HEK293 (cell line): ENCODE data around the gene PANX1.

Source experiments
- CTCF ChIA-PET: fragments of 350-600 bp; formaldehyde crosslinking; extraction: SDS; loops from one replicate; lab custom pipeline; 2021; ENCODE audit warnings: antibody characterized with exemption; lab: Yijun Ruan, JAX
- POLR2A ChIA-PET: fragments of 300-600 bp; formaldehyde crosslinking; extraction: SDS; loops from one replicate; lab custom pipeline; 2020; ENCODE audit warnings: antibody characterized with exemption, inconsistent platforms; lab: Yijun Ruan, JAX
- H3K27ac ChIP-seq: fragments of 200-500 bp; sonication (Bioruptor generic); 2 replicates; pipeline ENCODE4 v1.5.1; 2014; ENCODE audit warnings: low read depth, low read length, control low read depth, inconsistent platforms; ENCODE audit errors: extremely low read depth
- H3K36me3 ChIP-seq, 2 experiments: fragments of 200-500 bp in 1 of 2; sonication (Bioruptor generic) in 1 of 2; 1 replicate in 1 of 2; 2 replicates in 1 of 2; pipeline ENCODE4 v1.5.1; 2014 to 2017; ENCODE audit warnings: inconsistent platforms in 2 of 2, low read length in 2 of 2; ENCODE audit not compliant: control insufficient read depth in 2 of 2, insufficient read depth in 1 of 2
- H3K4me1 ChIP-seq: fragments of 200-500 bp; sonication (Bioruptor generic); 2 replicates; pipeline ENCODE4 v1.5.1; 2014; ENCODE audit warnings: mild to moderate bottlenecking, low read length, inconsistent platforms; ENCODE audit not compliant: control insufficient read depth, insufficient read depth
- H3K4me3 ChIP-seq: 2 replicates; pipeline ENCODE4 v1.5.1; 2011; ENCODE audit warnings: low read depth, mild to moderate bottlenecking, control low read depth, low read length, moderate library complexity
- H3K9me3 ChIP-seq: fragments of 200-500 bp; sonication (Bioruptor generic); 2 replicates; pipeline ENCODE4 v1.5.1; 2014; ENCODE audit warnings: low read depth, low read length, inconsistent platforms; ENCODE audit not compliant: control insufficient read depth, insufficient read depth
- CTCF ChIP-seq: fragments of 450-650 bp; formaldehyde crosslinking; IDR thresholded peaks from 2 replicates; pipeline ENCODE4 v1.5.1; 2016; ENCODE audit warnings: missing biosample characterization, missing genetic modification characterization
- FEZF1 ChIP-seq: fragments of 450-650 bp; formaldehyde crosslinking; IDR thresholded peaks from 2 replicates; pipeline ENCODE4 v1.5.1; 2016; ENCODE audit warnings: missing biosample characterization, missing genetic modification characterization
- GLI4 ChIP-seq: fragments of 450-650 bp; formaldehyde crosslinking; IDR thresholded peaks from 2 replicates; pipeline ENCODE4 v1.5.1; 2016; ENCODE audit warnings: missing biosample characterization, missing genetic modification characterization
- GLIS1 ChIP-seq: fragments of 450-650 bp; formaldehyde crosslinking; IDR thresholded peaks from 2 replicates; pipeline ENCODE4 v1.5.1; 2016; ENCODE audit warnings: missing biosample characterization, missing genetic modification characterization
- HIC1 ChIP-seq: fragments of 450-650 bp; formaldehyde crosslinking; IDR thresholded peaks from 2 replicates; pipeline ENCODE4 v1.5.1; 2016; ENCODE audit warnings: missing biosample characterization, missing genetic modification characterization
- MZF1 ChIP-seq: fragments of 450-650 bp; formaldehyde crosslinking; IDR thresholded peaks from 2 replicates; pipeline ENCODE4 v1.5.1; 2017; ENCODE audit warnings: missing biosample characterization, missing genetic modification characterization, borderline replicate concordance
- PRDM10 ChIP-seq: fragments of 450-650 bp; formaldehyde crosslinking; IDR thresholded peaks from 2 replicates; pipeline ENCODE4 v1.5.1; 2016; ENCODE audit warnings: missing biosample characterization, missing genetic modification characterization
- SCRT1 ChIP-seq: fragments of 450-650 bp; formaldehyde crosslinking; IDR thresholded peaks from 2 replicates; pipeline ENCODE4 v1.5.1; 2016; ENCODE audit warnings: missing biosample characterization, missing genetic modification characterization, borderline replicate concordance
- SCRT2 ChIP-seq: fragments of 450-650 bp; formaldehyde crosslinking; IDR thresholded peaks from 2 replicates; pipeline ENCODE4 v1.5.1; 2016; ENCODE audit warnings: missing biosample characterization, missing genetic modification characterization
- SP7 ChIP-seq: fragments of 450-650 bp; formaldehyde crosslinking; IDR thresholded peaks from 2 replicates; pipeline ENCODE4 v1.5.1; 2016; ENCODE audit warnings: missing biosample characterization, missing genetic modification characterization
- ZBTB17 ChIP-seq: fragments of 450-650 bp; formaldehyde crosslinking; IDR thresholded peaks from 2 replicates; pipeline ENCODE4 v1.5.1; 2016; ENCODE audit warnings: missing biosample characterization, missing genetic modification characterization
- ZBTB6 ChIP-seq: fragments of 450-650 bp; formaldehyde crosslinking; IDR thresholded peaks from 2 replicates; pipeline ENCODE4 v1.5.1; 2017; ENCODE audit warnings: missing biosample characterization, missing genetic modification characterization
- ZIC2 ChIP-seq: fragments of 450-650 bp; formaldehyde crosslinking; IDR thresholded peaks from 2 replicates; pipeline ENCODE4 v1.5.1; 2016; ENCODE audit warnings: missing biosample characterization, missing genetic modification characterization
- ZNF114 ChIP-seq: fragments of 450-650 bp; formaldehyde crosslinking; IDR thresholded peaks from 2 replicates; pipeline ENCODE4 v1.5.0; 2017; ENCODE audit warnings: missing biosample characterization, missing genetic modification characterization
- ZNF239 ChIP-seq: fragments of 450-650 bp; formaldehyde crosslinking; IDR thresholded peaks from 2 replicates; pipeline ENCODE4 v1.5.1; 2016; ENCODE audit warnings: missing biosample characterization, missing genetic modification characterization
- ZNF24 ChIP-seq: fragments of 450-650 bp; formaldehyde crosslinking; IDR thresholded peaks from 2 replicates; pipeline ENCODE4 v1.5.1; 2016; ENCODE audit warnings: missing biosample characterization, missing genetic modification characterization
- ZNF292 ChIP-seq: fragments of 450-650 bp; formaldehyde crosslinking; IDR thresholded peaks from 2 replicates; pipeline ENCODE4 v1.5.1; 2016; ENCODE audit warnings: low read depth, missing biosample characterization, missing genetic modification characterization, borderline replicate concordance
- ZNF37A ChIP-seq: fragments of 450-650 bp; IDR thresholded peaks from 2 replicates; pipeline ENCODE4 v1.5.1; 2018; ENCODE audit warnings: missing biosample characterization, missing genetic modification characterization
- ZNF558 ChIP-seq: fragments of 450-650 bp; formaldehyde crosslinking; IDR thresholded peaks from 2 replicates; pipeline ENCODE4 v1.5.1; 2016; ENCODE audit warnings: missing biosample characterization, missing genetic modification characterization
- ZNF600 ChIP-seq: fragments of 450-650 bp; formaldehyde crosslinking; IDR thresholded peaks from 2 replicates; pipeline ENCODE4 v1.5.1; 2016; ENCODE audit warnings: missing biosample characterization, missing genetic modification characterization
- ZNF629 ChIP-seq: fragments of 450-650 bp; formaldehyde crosslinking; IDR thresholded peaks from 2 replicates; pipeline ENCODE4 v1.5.1; 2017; ENCODE audit warnings: missing biosample characterization, missing genetic modification characterization
- ZNF660 ChIP-seq: fragments of 450-650 bp; IDR thresholded peaks from 2 replicates; pipeline ENCODE4 v1.5.1; 2018; ENCODE audit warnings: missing biosample characterization, mild to moderate bottlenecking, missing genetic modification characterization

Gene PANX1

GRCh38 chr11:94150704-94151685, 22.4 kb downstream of the PANX1 start:
- no peak for TF ChIP-seq ZBTB6 (tag by site-specific recombination)
- TF ChIP-seq ZNF558 (tag by site-specific recombination), result no peak
- no peak for TF ChIP-seq ZIC2 (tag by site-specific recombination)
- TF ChIP-seq ZBTB17 (tag by site-specific recombination), result no peak
- TF ChIP-seq ZNF24, result no peak
- TF ChIP-seq PRDM10 (tag by site-specific recombination), result peak; percentile 52; the same call in 1 of the 2 replicates
- TF ChIP-seq MZF1 (tag by site-specific recombination), result 0 out of 2 replicates have a peak, but pooled peaks have one; percentile 13
- peak; percentile 84 for TF ChIP-seq GLIS1
- TF ChIP-seq, all 188 proteins: peak for 3
- ChIA-PET POLR2A (interaction anchor here (1.1 to 2.3 kb wide), 3 partner anchors 15 to 23 kb away, joined by 3 to 8 read pairs (median 3); partner anchors contain the start of gene PANX1), CTCF (interaction anchor here (0.7 to 2.1 kb wide), 5 partner anchors 20 to 999 kb away, joined by 3 to 14 read pairs (median 4); no protein-coding TSS in a partner anchor)
- H3K9me3 ChIP-seq, result no peaks in the 10 kb centered on the region
- no peaks in the 10 kb centered on the region for H3K36me3 ChIP-seq
- H3K27ac ChIP-seq, result no peak overlapping the region
- no peak overlapping the region for H3K4me3 ChIP-seq
- peaks cover 38% of the 10 kb centered on the region for H3K4me1 ChIP-seq

GRCh38 chr11:94151903-94152677, 23.4 kb downstream of the PANX1 start:
- Histone ChIP-seq H3K4me3 (no peak overlapping the region), H3K27ac (no peak overlapping the region; the same call in 1 of the 2 replicates), H3K9me3 (no peaks in the 10 kb centered on the region), H3K4me1 (peaks cover 33% of the 10 kb centered on the region), H3K36me3 (no peaks in the 10 kb centered on the region)
- ChIA-PET POLR2A (interaction anchor here (1.1 to 2.3 kb wide), 2 partner anchors 16 to 24 kb away, joined by 3 to 8 read pairs; partner anchors contain the start of gene PANX1), CTCF (interaction anchor here (1.2 to 2.1 kb wide), 2 partner anchors 19 to 32 kb away, joined by 5 to 14 read pairs; no protein-coding TSS in a partner anchor)
- peak; percentile 93 for TF ChIP-seq SCRT2 (tag by site-specific recombination)
- TF ChIP-seq FEZF1 (tag by site-specific recombination), result peak; percentile 79
- 0 out of 2 replicates have a peak, but pooled peaks have one; percentile 28 for TF ChIP-seq ZNF660 (tag by site-specific recombination)
- TF ChIP-seq ZNF292 (tag by site-specific recombination), result no peak
- TF ChIP-seq CTCF (tag by site-specific recombination), result no peak
- TF ChIP-seq ZNF37A (tag by site-specific recombination), result no peak
- TF ChIP-seq SP7 (tag by site-specific recombination), result peak; percentile 75
- TF ChIP-seq ZNF600, result peak; percentile 91
- TF ChIP-seq ZNF114, result no peak
- no peak for TF ChIP-seq ZNF558 (tag by site-specific recombination)
- 0 out of 2 replicates have a peak, but pooled peaks have one; percentile 44 for TF ChIP-seq ZNF239 (tag by site-specific recombination)
- 0 out of 2 replicates have a peak, but pooled peaks have one; percentile 33 for TF ChIP-seq SCRT1
- peak; percentile 51; the same call in 1 of the 2 replicates for TF ChIP-seq ZNF629
- peak; percentile 30; the same call in 1 of the 2 replicates for TF ChIP-seq ZBTB17 (tag by site-specific recombination)
- peak; percentile 61; the same call in 1 of the 2 replicates for TF ChIP-seq HIC1 (tag by site-specific recombination)
- TF ChIP-seq GLI4 (tag by site-specific recombination), result no peak
- peak; percentile 32; the same call in 1 of the 2 replicates for TF ChIP-seq ZNF24
